GM12865 (cell line): Measurements from ENCODE around the gene ITPKB.
"Not testable (repeated sequence)": the region's sequence is repeated elsewhere in the genome, so short reads cannot be mapped to it uniquely, and the experiment has no call there.

Source experiments
- DNase-seq: peaks from one replicate; pipeline ENCODE4 v3.0.0; 2010; ENCODE audit warnings: low read depth
- H3K4me3 ChIP-seq: 2 replicates; pipeline ENCODE4 v1.5.1; 2011; ENCODE audit warnings: mild to moderate bottlenecking, low read depth, low read length, control low read depth
- CTCF ChIP-seq: IDR thresholded peaks from 2 replicates; pipeline ENCODE4 v1.5.1; 2011; ENCODE audit warnings: low read length, control low read depth, low read depth, inconsistent platforms; ENCODE audit not compliant: insufficient read depth; ENCODE audit errors: missing control alignments

Gene ITPKB

DNA sequence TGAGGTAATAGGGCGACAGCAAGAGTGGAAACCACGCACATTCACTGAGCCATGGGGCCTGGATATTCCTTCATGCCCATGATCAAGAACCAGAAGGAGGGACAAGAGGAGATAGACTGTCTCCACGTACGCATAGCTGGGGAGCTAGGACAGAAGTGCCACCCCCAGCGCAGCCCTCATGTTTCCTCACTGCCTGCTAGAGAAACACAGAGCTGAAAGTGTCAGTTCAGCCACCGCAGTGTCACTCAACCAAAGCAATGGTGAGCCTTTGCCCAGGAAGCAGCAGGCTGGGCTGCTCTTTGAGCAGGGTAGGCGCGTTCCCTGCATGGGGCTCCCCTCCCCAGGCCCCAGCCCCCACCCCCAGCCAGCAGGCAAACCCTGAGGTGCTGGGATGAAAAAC is 122.0 kb downstream of the ITPKB start:
- no peak for DNase-seq
- TF ChIP-seq CTCF: no peak
- no peak overlapping the region for H3K4me3 ChIP-seq

GRCh38 chr1:226616636-226617035 is 122.4 kb downstream of the ITPKB start:
- no peak for DNase-seq
- H3K4me3 ChIP-seq: no peak overlapping the region
- TF ChIP-seq CTCF: no peak

- no peak for DNase-seq
- H3K4me3 ChIP-seq: no peak overlapping the region
- no peak for TF ChIP-seq CTCF
These were observed 123.2 kb downstream of the ITPKB start for GRCh38 chr1:226615876-226616275.

DNA sequence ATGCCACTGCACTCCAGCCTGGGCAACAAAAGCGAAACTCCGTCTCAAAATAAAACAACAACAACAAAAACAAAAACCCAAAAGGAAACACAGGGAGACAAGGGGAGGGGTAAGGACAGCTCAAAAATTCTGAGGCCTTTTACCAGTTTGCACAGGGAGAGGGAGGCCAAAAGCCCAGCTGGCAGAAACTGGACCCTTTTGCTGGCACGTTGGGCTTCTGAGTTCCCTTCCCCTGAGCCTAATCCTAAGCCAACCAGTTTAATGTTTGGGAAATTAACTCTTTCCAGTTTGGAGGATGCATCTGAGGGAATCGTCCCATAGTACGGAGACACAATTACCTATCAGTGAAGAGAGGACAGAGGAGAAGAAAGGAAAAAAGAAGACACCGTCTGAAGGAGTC is 127.1 kb downstream of the ITPKB start:
- not testable (repeated sequence) for DNase-seq, H3K4me3 ChIP-seq

- no peak overlapping the region for H3K4me3 ChIP-seq
- DNase-seq: no peak
- no peak for TF ChIP-seq CTCF
These were observed 127.8 kb downstream of the ITPKB start for GRCh38 chr1:226611301-226611700.

DNA sequence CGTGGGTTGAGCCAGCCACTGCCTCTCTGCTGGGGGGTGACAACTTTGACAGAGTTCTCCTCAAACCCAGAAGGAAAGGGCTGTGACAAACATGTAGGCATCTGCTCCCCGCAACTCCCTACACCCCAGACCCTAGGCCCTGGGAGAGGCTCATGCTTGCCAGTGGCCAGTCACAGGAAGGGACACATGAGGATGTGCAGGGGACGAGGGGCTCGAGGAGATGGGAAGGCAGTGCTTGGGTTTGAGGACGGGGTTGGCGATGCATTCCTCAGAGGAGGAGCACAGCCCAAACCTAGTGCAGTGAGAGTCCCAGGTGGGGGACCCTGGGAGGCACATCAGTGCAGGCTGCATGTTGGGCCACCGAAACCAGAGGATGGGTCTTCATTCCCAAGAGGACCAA is 128.4 kb downstream of the ITPKB start:
- DNase-seq: no peak
- no peak overlapping the region for H3K4me3 ChIP-seq
- no peak for TF ChIP-seq CTCF

- no peak for DNase-seq
- H3K4me3 ChIP-seq: no peak overlapping the region
- no peak for TF ChIP-seq CTCF
These were observed 129.1 kb downstream of the ITPKB start for GRCh38 chr1:226609836-226610455.
